ENCODE data around the gene WASF2.
"Not testable (repeated sequence)": the region's sequence is repeated elsewhere in the genome, so short reads cannot be mapped to it uniquely, and the experiment has no call there.

Gene WASF2

DNA sequence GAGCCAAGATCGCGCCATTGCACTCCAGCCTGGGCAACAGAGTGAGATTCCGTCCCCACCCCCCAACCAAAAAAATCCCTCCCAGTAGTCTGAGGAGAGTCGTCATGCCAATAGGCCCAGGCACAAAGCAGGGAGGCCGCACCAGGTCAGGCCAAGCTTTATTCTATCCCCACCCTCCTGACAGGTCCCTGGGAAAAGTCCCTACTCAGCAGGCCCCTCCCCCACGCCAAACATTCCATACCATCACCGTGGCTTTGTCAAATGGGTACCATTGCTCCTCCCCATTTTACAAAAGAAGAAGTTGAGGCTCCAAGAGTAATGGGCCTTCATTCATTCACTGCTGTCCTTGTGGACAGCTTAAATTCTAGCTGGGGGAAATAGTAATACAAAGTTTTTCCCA lies 92.2 kb downstream of the WASF2 start:
- no peak for DNase-seq (ENCODE audit: low spot score)

GRCh38 chr1:27397110-27397509 lies 92.9 kb downstream of the WASF2 start:
- DNase-seq (ENCODE audit: low spot score), result no peak

DNA sequence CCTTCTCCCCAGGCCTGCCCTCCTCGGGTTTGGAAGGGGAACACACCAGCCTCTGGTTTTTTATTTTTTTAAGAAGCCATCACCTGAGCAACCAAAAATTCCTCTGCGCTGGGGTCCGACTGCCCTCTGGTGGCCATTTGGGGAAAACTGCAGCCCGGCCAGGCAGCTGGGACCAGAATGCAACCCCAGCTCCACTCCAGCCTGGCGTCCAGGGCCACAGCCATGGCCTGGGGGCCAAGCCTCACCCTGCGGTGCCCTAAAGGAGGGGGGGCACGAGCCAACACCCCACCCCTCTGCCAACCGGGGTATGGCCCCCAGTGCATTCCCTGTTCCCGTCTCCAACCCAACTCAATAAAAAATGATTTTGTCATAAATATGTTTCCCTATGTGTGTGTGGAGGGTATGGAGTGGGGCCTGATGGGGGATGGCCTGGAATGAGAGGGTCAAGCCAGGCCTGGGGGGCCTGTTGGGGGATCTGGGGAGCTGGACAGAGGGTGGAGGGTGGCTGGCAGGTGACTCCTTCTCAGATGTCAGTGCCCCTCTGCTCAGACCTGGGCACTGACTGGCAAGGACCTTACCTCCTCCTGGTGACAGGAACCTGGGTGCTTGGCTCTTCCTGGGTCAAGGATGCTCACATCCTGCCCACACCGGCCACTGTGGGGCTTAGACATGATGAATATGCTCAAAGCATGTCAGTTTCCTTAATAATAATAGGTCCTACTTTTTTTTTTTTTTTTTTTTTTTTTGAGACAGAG lies 94.3 kb downstream of the WASF2 start:
- peak; percentile 69 for DNase-seq (ENCODE audit: low spot score)

GRCh38 chr1:27394925-27395324 lies 95.0 kb downstream of the WASF2 start:
- no peak for DNase-seq (ENCODE audit: low spot score)

DNA sequence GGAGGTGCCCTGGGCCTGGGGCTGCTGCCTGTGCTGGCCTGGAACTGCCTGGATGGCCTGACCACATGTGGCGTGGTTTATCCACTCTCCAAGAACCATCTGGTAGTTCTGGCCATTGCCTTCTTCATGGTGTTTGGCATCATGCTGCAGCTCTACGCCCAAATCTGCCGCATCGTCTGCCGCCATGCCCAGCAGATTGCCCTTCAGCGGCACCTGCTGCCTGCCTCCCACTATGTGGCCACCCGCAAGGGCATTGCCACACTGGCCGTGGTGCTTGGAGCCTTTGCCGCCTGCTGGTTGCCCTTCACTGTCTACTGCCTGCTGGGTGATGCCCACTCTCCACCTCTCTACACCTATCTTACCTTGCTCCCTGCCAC lies 95.7 kb downstream of the WASF2 start:
- no peak for DNase-seq (ENCODE audit: low spot score)

DNA sequence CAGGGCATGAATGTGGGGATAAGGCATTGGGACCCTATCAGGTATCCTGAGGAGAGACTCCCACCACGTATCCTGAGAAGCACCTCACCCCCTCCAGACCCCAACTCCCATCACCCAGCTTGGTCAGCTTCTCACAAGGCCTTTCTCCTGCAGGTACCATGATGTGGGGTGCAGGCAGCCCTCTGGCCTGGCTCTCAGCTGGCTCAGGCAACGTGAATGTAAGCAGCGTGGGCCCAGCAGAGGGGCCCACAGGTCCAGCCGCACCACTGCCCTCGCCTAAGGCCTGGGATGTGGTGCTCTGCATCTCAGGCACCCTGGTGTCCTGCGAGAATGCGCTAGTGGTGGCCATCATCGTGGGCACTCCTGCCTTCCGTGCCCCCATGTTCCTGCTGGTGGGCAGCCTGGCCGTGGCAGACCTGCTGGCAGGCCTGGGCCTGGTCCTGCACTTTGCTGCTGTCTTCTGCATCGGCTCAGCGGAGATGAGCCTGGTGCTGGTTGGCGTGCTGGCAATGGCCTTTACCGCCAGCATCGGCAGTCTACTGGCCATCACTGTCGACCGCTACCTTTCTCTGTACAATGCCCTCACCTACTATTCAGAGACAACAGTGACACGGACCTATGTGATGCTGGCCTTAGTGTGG lies 96.2 kb downstream of the WASF2 start:
- no peak for DNase-seq (ENCODE audit: low spot score)

GRCh38 chr1:27392778-27393635 lies 97.0 kb downstream of the WASF2 start:
- no peak for DNase-seq (ENCODE audit: low spot score)

DNA sequence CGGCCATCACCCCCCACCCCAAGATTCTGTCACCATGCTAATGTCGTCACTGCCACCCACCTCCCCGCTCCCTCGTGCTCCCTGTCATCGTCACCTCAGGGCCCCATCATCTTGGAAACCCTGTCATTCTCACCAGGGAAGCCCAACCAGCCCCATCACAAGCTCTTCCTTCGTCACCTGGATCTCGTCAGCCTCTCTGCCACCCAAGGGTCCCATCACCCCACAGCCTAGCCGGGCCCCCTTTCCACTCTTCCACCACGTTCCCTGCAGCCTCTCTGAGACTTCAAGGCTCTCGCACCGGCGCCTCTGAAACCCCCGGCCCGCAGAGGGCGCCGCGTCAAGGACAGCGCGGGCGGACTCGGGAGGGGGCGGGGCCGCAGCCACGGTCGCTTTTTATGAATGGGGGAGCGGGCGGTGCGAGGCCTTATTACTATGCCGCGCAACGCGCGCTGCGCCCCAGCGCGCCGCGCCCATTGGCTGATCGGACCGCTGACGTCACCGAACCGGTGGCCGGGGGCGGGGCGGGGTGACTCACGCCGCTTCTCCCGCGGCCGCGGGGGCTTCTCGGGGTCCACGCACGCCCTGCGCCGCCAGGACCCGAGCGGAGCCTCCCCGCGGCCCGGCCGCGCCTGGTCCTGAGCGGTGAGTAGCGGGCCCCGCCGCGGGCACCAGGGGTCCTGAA lies 97.7 kb downstream of the WASF2 start, which contains the start of gene GPR3:
TSS of gene GPR3 (plus strand) at position 527 of the 682 bp plus-strand sequence. CDS start 1,177 bp downstream, outside the sequence.
- peak; percentile 90 for DNase-seq (ENCODE audit: low spot score)

DNA sequence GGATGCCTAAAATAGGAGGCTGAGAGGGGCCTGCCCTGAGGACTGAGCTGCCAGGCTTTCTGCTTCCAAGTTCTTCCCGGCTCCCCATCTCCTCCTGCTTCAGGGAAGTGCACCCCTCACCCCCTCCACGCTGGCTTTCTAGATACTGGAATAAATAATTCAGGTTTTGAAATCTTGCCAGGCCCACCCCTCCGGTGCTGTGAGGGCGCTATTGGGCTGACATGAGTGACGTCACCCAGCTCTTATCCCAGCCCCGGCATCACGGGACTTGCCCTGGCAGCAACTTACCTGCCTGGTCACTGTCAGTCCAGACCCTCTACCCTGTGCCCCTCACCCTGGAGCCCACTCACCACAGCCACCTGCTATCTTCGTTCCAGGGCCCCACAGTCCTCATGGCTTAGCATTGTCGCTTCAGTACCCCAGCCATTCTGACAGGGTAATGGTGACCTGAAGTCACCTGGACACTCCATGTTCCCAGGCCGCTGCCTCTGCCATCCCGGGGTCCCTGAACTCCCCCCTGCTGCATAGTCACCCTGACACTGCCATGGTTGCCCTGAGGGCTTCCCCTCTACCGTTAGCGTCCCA lies 98.4 kb downstream of the WASF2 start:
- peak; percentile 65 for DNase-seq (ENCODE audit: low spot score)

GRCh38 chr1:27388337-27389005 lies 101.5 kb downstream of the WASF2 start:
- peak; percentile 48 for DNase-seq (ENCODE audit: low spot score)

GRCh38 chr1:27384797-27385196 lies 105.2 kb downstream of the WASF2 start:
- not testable (repeated sequence) for DNase-seq (ENCODE audit: low spot score)

GRCh38 chr1:27383661-27384060 lies 106.3 kb downstream of the WASF2 start:
- DNase-seq (ENCODE audit: low spot score), result no peak

- no peak for DNase-seq (ENCODE audit: low spot score)
Observed at GRCh38 chr1:27383039-27383605, 106.8 kb downstream of the WASF2 start, which contains the start of gene CD164L2. CD164L2 (minus strand) TSS chr1:27383333; CDS start chr1:27383239, 94 bp downstream.

GRCh38 chr1:27381969-27382762 lies 107.8 kb downstream of the WASF2 start:
- no peak for DNase-seq (ENCODE audit: low spot score)

- DNase-seq (ENCODE audit: low spot score), result no peak
Observed at GRCh38 chr1:27380766-27381733, 108.9 kb downstream of the WASF2 start.

DNA sequence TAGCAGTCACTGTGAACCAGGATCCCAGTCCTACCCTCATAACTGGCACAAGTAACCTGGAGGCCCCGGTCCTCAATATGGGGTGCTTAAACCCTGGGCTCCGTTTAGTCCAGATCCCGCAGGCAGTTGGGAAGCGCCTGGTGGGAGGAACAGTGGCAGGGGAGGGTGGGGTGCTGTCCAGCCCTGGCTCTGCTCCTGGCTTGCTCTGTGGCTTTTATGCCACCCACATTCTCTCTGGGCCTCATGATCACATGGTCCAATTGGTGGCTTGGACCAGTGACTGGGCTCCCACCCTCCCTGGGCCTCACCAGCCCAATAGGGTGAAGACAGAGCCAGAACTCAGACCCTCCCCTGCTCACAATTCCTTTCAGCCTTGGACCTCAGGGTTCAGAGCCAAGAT lies 109.7 kb downstream of the WASF2 start:
- no peak for DNase-seq (ENCODE audit: low spot score)

DNA sequence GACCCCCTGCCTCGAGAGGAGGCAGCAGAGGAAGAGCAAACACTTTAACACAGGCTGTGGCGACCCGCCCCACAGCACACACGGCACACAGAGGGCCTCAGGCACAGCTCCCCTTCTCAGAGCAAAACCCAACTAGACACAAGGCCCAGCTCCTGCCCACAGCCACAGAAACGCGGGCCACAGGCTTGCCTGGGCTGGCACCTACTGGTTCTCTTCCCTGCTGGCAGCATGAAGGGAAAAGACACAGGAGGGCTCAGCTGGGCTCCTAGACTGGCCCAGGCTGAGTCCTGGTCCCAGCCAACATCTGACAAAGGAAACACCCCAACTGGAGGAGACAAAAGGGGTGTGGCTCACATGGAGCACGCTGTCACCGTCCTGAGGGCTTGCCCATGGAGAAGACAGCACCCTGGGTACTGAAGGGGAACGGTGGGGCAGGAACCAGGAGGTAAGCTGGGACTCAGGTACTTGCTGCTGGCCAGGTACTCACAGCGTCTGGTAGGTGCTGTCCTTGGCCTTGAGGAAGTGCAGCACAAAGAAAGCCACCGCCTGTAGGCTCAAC lies 110.3 kb downstream of the WASF2 start:
- no peak for DNase-seq (ENCODE audit: low spot score)

Measured in Ammon's horn (tissue), 1 donor.